Measurements from ENCODE around the gene COL5A3.
"Not testable (repeated sequence)": the region's sequence is repeated elsewhere in the genome, so short reads cannot be mapped to it uniquely, and the experiment has no call there.

COL5A3 gene

DNA sequence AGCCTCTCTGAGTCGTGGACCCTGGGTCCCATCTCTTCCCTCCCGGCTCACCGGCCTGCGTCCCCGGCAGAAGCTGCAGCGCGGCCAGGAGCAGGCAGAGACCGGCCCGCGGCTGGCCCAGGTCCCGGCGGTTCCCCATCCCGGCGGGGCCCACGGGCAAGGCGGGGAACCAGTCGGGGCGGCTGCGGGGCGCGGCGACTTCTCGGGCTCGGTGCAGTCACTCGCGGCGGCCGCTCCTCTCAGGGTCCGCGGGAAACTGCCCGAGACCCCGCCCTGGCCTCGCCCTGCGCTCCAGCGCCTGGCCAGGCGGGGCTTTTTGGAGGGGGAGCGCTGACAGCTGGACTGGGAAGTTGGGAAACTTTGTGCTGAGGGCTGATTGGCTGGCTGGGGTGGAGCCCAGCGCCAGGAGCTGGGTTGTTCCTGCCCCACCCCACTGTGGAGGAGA is at the start of gene COL5A3:
Gene COL5A3, minus strand, starts transcription at position 258 of the 445 bp plus-strand sequence. Its CDS starts 119 bp downstream, at position 139.
- DNase-seq = no peak

DNA sequence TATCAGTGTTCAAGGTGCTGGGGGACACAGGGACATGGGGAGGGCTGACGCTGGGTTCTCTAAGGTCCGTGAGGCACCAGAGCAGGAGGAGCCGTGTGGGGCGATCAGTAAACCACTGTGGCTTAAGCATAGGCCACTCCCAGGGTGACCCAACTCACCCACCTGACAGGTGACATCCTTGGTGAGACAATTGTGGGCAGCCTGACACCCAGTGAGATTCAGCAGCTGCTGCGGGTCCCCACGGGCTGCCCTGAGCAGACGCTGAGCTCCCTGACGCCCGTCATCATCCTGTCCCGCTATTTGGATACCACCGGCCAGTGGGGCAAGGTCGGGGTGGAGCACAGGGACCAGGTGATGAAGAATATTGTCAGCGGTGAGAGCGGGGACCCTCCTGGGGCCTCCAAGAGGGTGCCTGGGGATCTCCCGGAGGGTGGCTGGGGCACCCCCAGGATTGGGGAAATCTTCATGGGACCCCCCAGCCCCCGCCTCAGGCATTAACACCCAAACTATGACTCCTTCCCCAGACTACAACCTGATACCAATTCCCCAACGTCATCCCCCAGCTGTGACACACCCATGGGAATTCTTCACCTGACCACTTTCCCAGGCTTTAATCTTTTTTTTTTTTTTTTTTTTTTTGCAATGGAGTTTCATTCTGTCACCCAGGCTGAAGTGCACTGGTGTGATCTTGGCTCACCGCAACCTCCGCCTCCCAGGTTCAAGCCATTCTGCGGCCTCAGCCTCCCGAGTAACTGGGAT is 42.5 kb upstream of the COL5A3 start:
- no peak for DNase-seq

DNA sequence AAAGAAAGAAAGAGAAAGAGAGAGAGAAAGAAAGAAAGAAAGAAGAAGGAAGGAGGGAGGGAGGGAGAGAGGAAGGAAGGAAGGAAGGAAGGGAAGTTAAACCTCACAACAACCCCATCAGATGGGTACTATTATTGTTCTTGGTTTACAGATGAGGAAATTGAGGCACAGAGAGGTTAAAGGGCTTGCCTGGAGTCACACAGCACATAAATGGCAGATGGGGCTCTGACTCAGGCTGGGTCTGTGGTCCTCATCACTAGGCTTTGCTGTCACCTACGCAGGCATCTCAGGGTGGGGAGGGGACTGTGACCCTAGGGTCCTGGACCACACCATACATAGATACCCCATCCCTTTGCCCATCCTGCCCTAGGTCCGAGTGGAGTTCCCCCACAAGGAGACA is 39.3 kb upstream of the COL5A3 start:
- DNase-seq = no peak

DNA sequence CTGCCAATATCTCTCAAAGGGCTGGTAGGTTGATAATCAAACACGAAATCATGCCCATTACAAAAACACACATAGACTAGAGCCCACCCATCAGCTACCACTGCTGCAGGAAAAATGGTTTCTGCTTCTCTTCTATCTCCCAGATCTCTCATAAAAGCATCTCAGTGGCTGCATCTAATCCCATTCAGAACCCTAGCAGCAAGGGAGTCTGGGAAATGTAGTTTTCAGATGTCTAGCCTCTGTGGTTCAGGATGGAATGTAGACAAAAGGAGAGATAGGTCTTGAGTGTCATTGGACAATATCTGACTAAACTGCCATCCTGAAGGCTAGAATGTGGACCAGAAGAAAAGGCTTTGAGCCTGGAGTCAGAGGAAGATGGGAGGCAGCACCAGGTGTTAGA is 35.1 kb upstream of the COL5A3 start:
- DNase-seq = no peak

DNA sequence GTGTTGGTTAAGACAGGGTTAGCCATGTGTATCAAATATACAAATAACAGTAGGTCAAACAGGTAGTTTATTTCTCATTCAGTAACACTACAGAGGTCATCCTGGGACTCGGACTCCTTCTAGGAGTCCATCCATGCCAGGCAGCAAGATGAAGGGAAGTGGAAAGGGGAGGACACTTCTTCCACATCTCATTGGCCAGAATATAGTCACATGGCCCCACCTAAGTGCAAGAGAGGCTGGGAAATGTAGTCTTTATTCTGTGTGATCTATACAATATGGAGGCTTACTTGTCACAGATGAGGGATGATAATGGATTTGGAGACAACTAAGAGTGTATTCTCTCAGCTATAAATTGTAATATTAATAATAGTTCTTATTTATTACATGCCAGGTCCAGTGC is 34.1 kb upstream of the COL5A3 start:
- no peak for DNase-seq

DNA sequence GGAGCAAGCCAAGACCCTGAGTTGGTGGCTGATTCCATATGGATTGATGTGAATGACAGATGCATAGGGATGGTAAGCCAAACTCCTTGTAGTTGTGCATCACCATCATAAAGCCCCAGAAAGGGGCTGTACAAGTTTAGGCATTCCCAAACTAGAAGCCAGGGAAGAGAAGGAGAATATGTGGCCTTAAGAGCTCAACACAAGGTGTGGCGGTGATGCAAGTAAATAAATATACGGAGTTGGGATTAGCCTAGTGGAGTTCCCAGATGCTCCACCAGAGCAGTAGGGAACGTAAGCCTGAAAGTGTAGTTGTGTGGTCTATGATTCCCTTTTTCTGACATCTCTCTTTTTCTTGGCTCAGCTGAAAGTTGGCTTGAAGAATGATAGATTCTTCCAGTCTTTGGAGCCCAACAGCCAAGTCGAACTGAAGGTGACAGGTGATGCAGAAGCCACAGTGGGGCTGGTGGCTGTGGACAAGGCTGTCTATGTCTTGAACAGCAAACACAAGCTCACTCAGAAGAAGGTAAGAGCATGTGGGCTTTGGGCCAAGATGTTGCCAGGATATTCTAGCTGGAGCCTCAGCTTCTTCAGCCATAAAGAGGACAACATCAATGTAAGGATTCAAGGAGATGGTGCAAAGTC is 33.1 kb upstream of the COL5A3 start:
- DNase-seq = no peak

DNA sequence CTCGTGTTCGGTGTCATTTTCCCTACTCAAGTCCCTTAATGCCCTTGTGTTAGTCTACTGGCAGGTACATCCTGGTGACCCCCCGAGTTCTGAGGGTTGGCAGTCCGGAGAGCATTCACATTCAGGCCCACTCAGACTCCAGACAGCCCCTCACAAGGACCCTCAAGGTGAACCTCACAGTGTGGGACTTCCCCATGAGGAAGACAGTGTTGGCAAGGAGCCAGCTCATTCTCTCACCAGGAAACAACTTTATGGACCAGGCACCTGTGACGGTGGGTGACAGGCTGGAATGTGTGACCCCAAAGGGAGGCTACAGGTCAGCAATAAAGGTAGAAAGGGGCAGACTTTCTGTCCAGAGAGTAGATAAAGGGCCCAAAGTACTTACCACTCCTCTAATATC is 27.5 kb upstream of the COL5A3 start:
- DNase-seq = no peak

DNA sequence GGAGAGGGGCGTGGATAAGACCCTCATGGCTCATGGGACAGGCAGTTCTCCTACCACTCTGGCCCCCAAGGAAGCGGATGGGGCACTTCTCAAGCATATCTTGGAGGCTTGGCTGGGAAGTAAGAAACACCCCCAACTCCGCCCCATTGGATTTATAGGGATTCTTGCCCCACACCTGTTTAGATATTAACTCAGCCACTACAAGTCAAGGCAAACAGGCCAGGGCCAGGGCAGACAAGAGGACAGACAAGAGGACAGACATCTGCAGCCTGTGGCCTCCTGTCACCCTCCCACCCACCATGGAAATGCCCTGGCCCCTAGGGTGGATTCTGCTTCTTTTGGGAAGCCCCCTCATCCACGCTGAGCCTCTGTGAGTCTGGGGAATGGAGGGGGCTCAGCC is 27.1 kb upstream of the COL5A3 start:
- DNase-seq = no peak

DNA sequence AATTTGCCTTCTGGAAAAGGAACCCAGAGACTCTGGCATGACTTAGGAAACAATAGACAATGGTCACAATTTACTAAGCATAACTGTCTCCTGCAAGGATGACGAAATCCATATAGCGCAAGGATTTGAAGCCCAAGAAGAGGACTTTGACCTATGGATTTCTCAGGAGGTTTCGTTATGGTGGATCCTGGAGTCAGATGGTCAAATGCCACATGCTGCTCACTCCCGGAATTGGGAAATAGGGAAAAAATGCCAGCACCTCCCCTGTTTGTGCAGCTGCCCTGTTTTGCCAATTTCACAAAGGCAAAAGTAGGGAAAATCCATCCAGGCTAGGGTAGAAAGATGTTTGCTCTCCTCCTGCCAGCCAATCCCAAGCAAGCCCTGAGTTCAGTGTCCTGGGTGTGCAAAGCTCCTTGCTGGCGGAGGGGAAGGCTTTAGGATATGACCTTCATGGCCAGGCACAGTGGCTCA is 26.3 kb upstream of the COL5A3 start:
- no peak for DNase-seq

DNA sequence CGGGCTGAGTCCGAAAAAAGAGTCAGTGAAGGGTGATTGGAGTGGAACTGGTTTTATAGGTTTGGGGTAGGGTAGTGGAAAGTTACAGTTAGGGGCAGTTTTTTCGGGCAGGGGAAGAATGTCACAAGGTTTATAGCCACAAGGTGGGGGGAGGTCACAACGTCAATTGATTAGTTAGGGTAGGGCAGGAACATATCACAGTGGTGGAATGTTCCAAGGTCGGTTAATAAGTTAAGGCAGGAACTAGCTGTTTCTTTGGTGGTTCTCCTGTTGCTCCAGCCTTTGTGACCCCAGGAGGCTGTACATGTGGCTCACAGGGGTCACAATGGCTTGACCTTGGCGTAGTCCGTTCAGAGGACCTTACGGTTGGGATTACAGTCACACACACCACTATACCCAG is 23.3 kb upstream of the COL5A3 start:
- no peak for DNase-seq

DNA sequence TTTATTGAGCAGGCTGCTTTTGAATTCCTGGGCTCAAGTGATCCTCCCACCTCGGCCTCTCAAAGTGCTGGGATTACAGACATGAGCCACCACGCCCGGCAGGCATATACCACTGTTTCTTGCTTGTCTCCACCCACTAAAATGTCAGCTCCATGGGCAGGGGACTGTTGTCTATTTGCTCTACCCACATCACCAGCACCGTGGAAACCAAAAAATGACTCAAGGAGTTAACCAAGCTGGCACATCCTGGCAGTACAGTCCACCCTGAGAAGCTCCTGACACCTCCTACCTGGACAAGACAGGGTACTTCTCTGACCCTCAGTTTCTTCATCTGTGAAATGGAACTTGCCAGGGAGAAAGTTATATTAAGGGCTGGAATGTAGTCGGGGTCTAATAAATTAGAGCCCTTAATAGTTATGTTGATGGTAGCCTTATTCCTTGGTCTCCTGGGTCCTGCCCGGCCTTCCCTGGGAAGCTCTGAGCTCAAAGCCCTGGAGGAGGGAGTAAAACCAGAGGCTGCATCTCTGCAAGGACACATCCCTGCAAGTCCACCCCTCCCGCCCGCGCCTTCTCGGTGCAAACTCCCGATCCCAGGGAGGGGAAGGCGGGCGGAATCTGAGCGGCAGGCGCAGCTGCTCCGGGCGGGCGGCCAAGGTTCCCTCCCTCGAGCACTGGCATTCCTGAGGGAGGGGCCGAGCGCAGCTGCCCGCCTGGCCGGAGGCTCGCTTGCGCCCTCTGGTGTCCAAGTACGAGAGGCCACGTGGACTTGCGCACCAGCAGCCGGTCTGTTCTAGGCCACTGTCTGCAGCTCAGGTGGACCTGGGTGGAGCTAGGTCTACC is 17.1 kb upstream of the COL5A3 start:
- peak; percentile 67 to 69 for DNase-seq

DNA sequence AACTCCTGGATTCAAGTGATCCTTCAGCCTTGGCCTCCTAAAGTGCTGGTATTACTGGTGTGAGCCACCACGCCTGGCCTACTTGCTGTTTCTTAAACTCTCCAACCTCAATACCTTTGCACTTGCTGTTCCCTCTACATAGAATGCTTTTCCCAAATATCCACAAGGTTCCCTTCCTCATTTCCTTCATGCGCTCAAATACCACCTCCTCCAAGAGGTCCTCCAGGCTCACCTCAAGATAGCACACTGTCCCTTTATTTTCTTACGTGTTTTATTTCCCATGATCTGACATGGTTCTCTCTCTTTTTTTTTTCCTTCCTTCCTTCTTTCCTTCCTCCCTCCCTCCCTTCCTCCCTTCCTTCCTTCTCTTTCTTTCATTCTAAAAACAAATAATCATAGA is 16.4 kb upstream of the COL5A3 start:
- no peak for DNase-seq

DNA sequence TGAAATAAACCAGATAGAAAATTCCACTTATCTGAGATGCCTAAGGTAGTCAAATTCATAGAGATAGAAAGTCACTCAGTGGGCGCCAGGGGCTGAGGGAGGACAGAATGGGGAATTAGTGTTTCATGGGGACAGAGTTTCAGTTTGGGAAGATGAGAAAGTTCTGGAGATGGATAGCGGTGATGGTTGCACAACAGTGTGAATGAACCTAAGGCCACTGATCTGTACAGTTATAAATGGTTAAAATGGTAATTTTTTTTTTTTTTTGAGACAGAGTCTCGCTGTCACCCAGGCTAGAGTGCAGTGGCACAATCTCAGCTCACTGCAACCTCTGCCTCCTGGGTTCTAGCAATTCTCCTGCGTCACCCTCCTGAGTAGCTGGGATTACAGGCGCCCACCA is 12.8 kb upstream of the COL5A3 start:
- DNase-seq = not testable (repeated sequence)

DNA sequence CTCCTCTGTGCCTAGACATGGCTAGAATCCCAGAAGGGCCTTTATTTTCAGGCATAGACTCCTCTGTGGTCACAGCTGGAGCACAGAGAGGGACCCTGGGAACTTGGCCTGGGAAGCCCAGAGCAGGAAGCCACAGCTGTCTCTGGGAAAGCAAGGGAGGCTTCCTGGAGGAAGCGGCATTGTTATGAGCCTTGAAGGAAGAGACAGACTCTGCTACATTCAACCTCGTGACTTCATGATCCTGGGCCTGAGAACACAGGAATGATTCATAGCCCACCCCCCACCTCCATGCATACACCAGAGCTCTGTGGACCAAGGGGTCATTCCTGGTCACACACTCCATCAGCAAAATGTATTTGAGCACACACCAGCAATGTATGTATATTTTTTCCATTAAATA is 11.6 kb upstream of the COL5A3 start:
- no peak for DNase-seq

DNA sequence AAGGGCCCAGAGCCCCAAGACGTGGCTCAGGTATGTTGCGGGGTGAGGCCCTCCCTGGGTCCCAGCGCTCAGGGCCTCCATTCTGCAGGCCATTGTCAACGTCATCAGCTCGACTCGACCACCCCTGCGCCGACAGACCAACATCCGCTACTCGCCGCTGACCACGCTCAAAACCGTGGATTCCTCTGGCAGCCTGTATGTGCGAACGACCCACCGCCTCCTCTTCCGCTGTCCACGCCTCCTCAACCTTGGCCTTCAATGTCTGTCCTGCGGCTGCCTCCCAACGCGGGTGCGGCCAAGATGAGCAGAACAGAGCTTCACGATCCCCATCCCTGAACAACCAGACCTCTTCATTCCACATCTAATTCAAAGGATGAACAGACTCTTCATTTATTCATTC is 11.1 kb upstream of the COL5A3 start:
- no peak for DNase-seq

DNA sequence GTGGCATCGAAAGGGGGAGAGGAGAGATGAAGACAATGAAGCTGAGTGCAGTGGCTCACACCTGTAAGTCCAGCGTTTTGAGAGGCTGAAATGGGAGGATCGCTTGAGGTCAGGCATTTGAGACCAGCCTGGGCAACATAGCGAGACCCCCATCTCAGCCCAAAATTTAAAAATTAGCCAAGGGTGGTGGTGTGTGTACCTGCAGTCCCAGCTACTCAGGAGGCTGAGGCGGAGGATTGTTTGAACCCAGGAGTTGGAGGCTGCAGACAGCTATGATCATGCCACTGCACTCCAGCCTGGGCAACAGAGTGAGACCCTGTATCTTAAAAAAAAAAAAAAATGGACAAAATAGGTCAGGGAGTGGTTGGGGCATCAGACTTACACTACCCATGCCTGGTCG is 10.5 kb upstream of the COL5A3 start:
- DNase-seq = no peak

DNA sequence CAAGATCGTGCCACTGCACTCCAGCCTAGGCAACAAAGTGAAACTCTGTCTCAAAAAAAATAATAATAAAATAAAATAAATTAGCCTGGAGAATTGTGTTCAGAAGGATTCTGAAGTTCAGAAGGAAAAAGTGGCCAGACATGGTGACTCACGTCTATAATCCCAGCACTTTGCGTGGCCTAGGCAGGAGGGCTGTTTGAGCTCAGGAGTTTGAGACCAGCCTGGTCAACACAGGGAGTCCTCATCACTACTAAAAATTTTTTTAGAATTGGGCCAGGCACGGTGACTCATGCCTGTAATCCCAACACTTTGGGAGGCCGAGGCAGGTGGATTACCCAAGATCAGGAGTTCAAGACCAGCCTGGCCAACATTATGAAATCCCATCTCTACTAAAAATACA is 8.9 kb upstream of the COL5A3 start:
- no peak for DNase-seq

DNA sequence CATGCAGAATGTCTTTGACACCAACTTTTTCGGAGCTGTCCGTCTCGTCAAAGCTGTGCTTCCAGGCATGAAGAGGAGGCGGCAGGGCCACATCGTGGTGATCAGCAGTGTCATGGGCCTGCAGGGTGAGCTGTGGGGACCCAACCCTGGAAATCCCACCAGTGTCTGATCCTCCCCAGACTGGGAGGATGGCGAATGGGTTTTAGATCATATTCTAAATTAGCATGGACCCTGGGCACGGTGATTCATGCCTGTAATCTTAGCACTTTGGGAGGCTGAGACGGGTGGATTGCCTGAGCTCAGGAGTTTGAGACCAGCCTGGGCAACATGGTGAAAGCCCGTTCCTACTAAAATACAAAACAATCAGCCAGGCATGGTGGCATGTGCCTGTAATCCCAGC is 8.5 kb upstream of the COL5A3 start:
- no peak for DNase-seq

DNA sequence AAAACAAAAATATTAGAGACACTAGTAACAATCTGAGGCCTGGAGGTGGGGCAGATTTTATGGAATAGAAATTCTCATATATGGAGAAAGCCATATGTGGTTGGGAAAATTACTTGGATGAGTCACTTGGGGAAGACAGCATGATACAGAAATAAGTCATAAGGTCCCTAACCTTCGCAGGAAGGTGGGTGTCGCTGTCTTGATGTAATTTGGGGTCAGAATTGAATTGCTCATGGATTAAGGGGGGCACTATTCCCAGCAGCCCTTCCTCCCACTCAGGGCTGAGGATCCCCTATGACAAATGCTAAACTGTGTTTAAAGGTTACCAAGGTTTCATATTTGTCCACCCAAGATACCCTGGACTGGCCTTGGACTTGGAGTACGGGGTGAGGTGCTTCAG is 8.0 kb upstream of the COL5A3 start:
- no peak for DNase-seq

DNA sequence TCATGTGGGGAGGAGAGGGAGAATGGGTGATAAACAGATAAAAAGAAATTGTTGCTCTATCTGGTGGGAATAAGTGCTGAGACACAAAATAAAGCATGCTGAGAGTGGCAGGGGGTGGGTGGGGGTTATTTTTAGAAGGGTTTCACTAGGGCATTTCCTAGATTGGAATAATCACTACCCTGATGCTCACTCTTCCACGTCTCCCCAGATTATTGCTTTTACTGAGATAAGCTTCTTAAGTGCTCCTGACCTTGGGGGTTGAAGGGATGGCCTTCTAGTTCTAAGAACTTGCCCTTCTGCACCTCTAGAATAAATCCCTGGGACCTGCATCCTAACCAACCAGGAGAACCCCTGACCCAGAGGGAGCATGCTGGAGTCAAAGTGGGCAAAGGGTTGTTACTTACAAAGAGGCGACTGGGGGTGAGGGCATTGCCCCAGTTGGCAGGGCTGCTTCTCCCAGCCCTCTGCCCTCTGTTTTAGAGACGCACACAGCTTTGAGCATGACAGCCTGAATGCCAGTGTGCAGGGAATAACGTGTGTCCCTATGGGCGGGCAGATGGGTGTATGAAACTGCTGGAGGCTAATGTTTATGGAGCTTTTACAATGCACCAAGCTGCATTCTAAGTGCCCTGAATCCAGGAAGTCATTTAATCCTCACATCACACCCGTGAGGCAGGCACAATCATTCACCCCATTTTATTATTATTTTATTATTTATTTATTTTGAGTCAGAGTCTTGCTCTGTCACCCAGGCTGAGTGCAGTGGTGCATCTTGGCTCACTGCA is 3.7 kb upstream of the COL5A3 start:
- DNase-seq = no peak

DNA sequence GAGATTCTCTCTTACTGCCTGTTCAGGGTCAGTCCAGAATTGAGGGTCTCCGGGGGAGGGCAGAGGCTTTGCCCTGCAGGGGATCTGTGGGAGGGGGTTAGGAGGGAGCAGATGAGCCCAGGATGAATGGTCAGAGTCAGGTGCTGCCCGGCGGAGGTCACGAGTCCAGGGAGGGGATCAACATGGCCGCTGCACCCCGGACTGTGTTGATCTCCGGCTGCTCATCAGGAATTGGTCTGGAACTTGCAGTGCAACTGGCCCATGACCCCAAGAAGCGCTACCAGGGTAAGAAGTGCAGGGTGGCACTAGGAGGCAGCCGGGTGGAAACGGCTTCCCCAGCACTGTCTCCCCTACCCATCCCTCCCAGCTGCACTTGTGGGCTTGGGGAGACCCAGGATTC is 3.0 kb upstream of the COL5A3 start, which contains the start of gene RDH8:
Gene RDH8, plus strand, starts transcription at position 168 of the 400 bp plus-strand sequence. Its CDS starts 15 bp downstream, at position 183.
- no peak for DNase-seq

DNA sequence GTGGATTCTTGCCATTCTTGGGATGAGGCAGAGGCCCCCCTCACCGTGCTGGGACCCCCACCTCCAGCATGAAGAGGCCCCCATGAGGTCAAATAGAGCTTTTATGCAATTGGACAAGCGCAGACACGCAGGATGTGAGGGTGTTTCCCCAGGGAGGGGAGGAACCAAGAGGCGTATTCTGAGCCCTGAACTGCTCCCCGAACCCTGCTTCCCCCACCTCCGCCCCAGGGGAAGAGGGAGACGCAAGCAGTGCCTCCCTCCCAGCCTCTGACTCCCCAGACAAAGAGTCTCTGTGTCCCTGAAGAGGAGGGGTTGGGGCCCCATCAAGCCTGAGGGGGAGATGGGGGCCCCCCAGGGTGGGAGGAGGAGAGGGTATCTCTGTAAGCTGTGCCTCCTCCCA is 1.7 kb upstream of the COL5A3 start:
- DNase-seq = no peak

DNA sequence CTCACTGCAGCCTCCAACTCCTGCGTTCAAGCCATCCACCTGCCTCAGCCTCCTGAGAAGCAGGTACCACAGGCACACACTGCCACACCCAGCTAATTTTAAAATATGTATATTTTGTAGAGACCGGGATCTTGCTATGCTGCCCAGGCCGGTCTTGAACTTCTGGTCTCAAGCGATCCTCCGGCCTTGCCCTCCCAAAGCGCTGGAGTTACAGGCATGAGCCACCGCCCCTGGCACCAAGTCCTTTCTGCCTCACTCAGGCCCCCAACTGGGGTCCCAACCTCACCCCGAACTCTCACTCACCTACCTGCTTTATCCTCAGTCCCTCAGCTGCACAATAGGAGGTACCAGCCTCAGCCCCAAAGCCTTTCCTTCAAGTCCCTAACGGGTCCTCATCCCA is 635 bp upstream of the COL5A3 start:
- DNase-seq = no peak

Data from activated CD4-positive, alpha-beta T cell treated with anti-CD3 and anti-CD28 coated beads for 4 hours (primary cell).